ENCODE data around the gene TMEM82. TPM values are rescaled to one million over a fixed set of nuclear protein-coding genes. Genes with fewer than 3 reads are reported as not detected.
A peak's percentile ranks its signal among the peaks of the same experiment; 100 is the strongest.

TMEM82 gene
- total and polyA plus RNA-seq, 2 of the 13 experiments (the other 11 are each of a cell fraction or from before 2014, with no cell fraction given): 0.24 to 0.97 TPM

- Histone ChIP-seq H3K4me2 (ENCODE audit: low read depth, low read length) (peak overlapping the region; percentile 91), H2AFZ (ENCODE audit: low read length) (no peak overlapping the region), H4K20me1 (ENCODE audit: insufficient read depth, low read length) (no peaks in the 10 kb centered on the region), H3K4me1 (ENCODE audit: insufficient read depth, low read length) (peaks cover 57% of the 10 kb centered on the region), H3K27me3 (ENCODE audit: control insufficient read depth in 1 of 2, insufficient read depth in 2 of 2, low read length in 2 of 2) (peaks cover 0 to 20% of the 10 kb centered on the region in 2 experiments; a peak in 3 of 5 replicates), H3K4me3 (replicated peaks in 1 of 3; ENCODE audit: insufficient read depth in 1 of 3, low read depth in 2 of 3, low read length in 3 of 3) (peak overlapping the region in 2 of 3 experiments; percentile 13 to 82; a peak in 1 of 6 replicates), H3K9me3 (ENCODE audit: low read length) (no peaks in the 10 kb centered on the region), H3K36me3 (replicated peaks in 1 of 2; ENCODE audit: control insufficient read depth in 1 of 2, insufficient read depth in 2 of 2, low read length in 2 of 2) (no peaks in the 10 kb centered on the region), H3K79me2 (ENCODE audit: insufficient read depth, low read length) (peaks cover 2% of the 10 kb centered on the region), H3K27ac (ENCODE audit: extremely low read length, insufficient read depth, low read length) (no peak overlapping the region), H3K9ac (ENCODE audit: insufficient read depth, low read depth, low read length) (no peak overlapping the region)
- TSS peak; percentile 49 for BruUV-seq (replicated peaks)
- POLR2A ChIA-PET: interaction anchor here (0.6 to 1.5 kb wide), 4 partner anchors 10 to 35 kb away, joined by 3 to 4 read pairs (median 3); no protein-coding TSS in a partner anchor
- TF ChIP-seq SOX13 (IDR thresholded peaks at IDR 0.05) (no peak), SOX13 (CRISPR knock-in tag; conservative IDR thresholded peaks at IDR 0.05 in 1 of 2, IDR thresholded peaks at IDR 0.05 in 1 of 2) (0 out of 4 replicates have a peak, but pooled peaks of 1 of the 2 experiments have one; percentile 13), NR2F6 (IDR thresholded peaks at IDR 0.05) (0 out of 2 replicates have a peak, but pooled peaks have one; percentile 21), NR2F6 (CRISPR knock-in tag; IDR thresholded peaks at IDR 0.05) (0 out of 2 replicates have a peak, but pooled peaks have one; percentile 41), RXRB (CRISPR knock-in tag; IDR thresholded peaks at IDR 0.05; ENCODE audit: borderline replicate concordance) (0 out of 2 replicates have a peak, but pooled peaks have one; percentile 40), DNMT3B (CRISPR knock-in tag; conservative IDR thresholded peaks at IDR 0.05) (no peak), UBTF (CRISPR knock-in tag; IDR thresholded peaks at IDR 0.05) (0 out of 2 replicates have a peak, but pooled peaks have one; percentile 8), PITX1 (CRISPR knock-in tag; IDR thresholded peaks at IDR 0.05) (peak; percentile 44; the same call in 1 of the 2 replicates), BCL6 (CRISPR knock-in tag; IDR thresholded peaks at IDR 0.05) (peak; percentile 64), ZNF33B (CRISPR knock-in tag; IDR thresholded peaks at IDR 0.05) (no peak), ZNF263 (CRISPR knock-in tag; IDR thresholded peaks at IDR 0.05) (no peak), ZFX (CRISPR knock-in tag; IDR thresholded peaks at IDR 0.05; ENCODE audit: low read depth) (0 out of 2 replicates have a peak, but pooled peaks have one; percentile 4), RARA (CRISPR knock-in tag; IDR thresholded peaks at IDR 0.05) (peak; percentile 72), RXRA (CRISPR knock-in tag; IDR thresholded peaks at IDR 0.05) (peak; percentile 15; the same call in 1 of the 2 replicates)
- DNase-seq (ENCODE audit: low spot score) (no peak), FAIRE-seq (no peak), ATAC-seq (peak; percentile 32)
- in situ Hi-C loops (cut with HindIII; ENCODE audit: extremely low pct_ligation_motif_present, low pct_unique_long_range_greater_than_20kb): no loop called here
- whole genome bisulfite sequencing (ENCODE audit: low lambda C conversion rate): 4% methylated on average over 3 of the region's 9 CpGs
- CTCF ChIA-PET (ENCODE audit: low intra/inter-chr PET ratio, low total read pairs): no interaction called here
- intact Hi-C loops (cut with micrococcal nuclease; ENCODE audit: unreplicated experiment): no loop called here
Measured at GRCh38 chr1:15757016-15757543, 14.8 kb downstream of the TMEM82 start.
